HG02759 (cell line): Measurements from ENCODE around the gene SUPV3L1.
"Not testable (repeated sequence)": the region's sequence is repeated elsewhere in the genome, so short reads cannot be mapped to it uniquely, and the experiment has no call there.

Experiments used
- ATAC-seq: cut with Tn5 transposase; IDR thresholded peaks from one replicate; pipeline ENCODE4 v1.9.1; 2021; ENCODE audit warnings: mild to moderate bottlenecking, moderate library complexity; ENCODE audit not compliant: unreplicated experiment

SUPV3L1 gene

DNA sequence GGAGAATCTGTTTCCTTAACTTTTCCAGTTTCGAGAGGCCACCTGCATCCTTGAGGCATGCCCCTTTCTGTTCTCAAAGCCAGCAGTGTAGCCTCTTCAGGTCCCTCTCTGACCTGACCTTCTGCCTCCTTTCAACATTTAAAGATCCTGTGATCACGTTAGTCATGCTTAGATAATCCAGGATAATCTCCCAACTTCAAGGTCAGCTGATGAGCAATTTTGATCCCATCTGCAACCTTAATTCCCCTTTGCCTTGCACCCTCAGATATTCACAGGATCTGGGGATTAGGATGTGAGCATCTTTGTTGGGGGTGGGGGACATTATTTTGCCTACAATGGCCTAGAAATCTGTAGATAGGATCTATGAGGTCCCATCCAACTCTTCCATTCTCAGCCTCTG, 48.1 kb downstream of the SUPV3L1 start:
- ATAC-seq = no peak

DNA sequence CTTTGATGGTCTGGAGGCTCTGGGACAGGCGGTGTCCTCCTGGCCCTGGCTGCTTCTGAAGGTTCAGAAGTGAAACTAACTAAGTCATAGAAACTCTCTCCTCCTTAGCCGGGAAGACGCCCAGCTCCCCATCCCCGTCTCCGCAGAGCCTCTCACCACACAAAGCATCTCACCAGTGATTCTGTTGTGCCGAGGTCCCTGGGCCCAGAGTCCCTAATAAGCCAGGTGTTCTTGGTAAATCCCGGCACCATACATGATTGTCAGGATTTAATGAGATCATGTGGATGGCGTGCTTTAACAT, 49.5 kb downstream of the SUPV3L1 start:
- no peak for ATAC-seq

DNA sequence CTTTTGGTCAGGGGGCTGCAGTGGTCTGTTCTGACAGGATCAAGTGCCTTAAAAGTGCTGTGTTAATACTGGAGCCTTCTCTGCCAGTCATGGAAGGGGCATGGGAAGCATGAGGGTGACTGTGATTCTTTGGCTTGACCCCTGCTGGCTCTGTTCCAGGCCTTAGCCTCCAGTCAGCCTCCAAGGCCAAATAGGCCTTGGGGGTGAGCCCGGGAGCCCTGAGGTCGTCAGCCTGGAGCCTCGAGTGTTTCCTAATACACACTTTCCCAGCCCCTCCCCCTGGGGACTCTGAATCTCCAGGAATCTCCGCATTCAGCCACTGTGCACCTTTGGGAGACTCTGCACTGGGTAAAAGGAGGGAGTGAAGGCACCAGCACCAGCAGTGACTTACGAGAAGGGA, 50.1 kb downstream of the SUPV3L1 start:
- no peak for ATAC-seq

DNA sequence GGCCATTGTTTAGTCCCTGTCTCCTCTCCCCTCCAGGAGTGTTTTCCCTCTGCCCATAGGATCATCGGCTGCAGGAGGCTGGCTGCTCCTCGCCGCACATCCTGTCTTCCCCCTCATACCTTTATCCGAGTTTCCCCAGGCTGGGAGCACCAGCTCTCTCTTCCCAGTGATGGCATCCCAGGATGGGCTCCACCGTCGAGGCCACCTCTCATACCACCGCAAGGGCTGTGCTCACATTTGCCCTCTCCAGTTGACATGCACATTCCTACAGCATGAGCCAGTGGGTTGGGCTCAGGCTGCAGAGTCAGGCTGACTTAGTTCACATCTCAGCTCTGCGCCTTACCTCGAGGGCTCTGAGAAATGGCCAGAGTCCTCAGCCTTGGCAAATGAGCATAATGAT, 52.2 kb downstream of the SUPV3L1 start:
- no peak for ATAC-seq

DNA sequence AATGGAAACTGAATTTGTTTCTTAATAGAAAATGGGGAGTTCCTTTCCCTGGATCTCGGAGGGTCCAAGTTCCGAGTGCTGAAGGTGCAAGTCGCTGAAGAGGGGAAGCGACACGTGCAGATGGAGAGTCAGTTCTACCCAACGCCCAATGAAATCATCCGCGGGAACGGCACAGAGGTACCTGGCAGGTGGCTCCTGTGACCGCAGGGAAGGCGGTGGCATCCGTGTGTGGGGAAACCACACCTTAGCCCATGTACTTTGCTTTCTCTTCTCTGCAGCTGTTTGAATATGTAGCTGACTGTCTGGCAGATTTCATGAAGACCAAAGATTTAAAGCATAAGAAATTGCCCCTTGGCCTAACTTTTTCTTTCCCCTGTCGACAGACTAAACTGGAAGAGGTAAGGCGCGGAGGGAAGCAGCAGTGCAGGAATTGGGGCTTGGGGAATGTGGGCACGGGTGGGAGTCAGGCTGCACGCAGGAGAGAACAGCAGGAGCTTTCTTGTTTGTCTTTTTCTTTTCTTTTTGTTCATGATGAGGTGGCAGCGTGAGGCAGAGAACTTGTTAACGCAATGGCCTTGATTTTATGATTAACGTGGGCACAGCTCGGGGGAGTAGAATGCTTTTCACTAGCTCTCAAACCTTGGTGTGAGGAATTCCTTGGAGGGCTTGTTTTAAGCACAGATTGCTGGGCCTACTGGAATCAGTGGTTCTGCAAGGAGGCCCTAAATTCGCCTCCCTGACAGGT, 52.9 kb downstream of the SUPV3L1 start:
- ATAC-seq = no peak

DNA sequence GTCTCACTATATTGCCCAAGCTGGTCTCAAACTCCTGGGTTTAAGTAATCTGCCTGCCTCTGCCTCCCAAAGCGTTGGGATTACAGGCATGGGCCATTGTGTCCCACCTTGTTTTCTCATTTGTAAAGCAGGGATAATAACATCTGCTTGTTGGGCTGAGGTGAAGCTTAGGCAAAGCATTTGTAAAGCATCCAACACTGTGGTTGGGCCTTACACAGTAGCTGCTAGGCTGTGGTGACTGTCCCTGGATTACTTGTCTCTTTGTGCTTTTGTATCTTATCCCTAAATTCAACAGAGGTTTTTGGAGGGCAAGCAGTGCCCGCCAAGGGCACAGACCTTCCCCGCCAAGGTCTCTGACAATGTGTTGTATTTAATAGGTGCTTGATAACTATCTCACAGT, 54.4 kb downstream of the SUPV3L1 start:
- ATAC-seq = no peak

DNA sequence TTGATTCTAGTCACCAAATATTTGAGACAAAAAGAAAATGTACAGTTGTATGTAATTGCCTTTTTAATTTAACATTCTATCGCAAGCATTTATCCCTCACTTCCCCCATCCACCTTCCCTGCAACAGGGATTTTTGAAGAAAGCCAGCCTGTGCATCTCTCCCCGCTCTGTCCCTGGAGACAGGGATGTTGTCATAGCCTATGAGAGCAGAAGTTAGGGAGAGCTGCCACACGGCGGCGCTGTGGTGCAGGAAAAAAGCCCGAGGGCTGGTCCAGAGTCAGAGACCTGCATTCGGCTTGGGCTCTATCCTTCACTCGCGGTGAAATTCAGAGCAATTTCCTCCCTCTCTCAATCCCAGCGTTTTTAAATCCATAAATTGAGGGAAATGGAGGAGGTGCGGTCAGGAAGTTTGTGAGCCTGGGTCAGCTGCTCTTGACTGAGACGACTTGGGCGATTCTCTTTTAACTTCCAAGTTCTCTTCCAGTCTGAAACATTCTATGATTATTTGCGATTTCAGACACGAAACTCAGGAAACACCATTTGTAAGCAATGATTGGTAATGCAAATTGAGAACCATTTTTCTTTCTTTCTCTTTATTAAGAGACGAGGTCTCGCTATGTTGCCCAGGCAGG, 57.6 kb downstream of the SUPV3L1 start:
- ATAC-seq = peak; percentile 84

DNA sequence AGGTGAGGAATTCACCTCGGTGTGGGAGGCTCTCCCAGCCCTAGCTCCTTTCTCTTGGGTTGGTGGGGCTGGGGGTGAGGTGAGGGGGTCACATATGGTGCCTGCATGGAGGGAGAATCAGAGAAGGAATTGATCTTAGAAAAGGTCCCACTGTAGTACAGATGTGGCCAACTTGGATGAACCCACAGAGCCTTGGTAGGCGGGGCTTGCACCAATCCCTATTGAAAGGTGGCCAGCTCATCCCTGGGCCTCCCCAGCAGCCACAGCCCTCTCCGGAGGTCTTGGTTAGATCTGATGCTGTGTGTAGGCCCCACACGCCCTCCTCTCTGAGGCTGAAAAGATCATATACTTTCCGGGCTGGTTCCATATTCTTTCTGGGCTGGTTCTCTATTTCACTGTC, 59.1 kb downstream of the SUPV3L1 start:
- no peak for ATAC-seq

DNA sequence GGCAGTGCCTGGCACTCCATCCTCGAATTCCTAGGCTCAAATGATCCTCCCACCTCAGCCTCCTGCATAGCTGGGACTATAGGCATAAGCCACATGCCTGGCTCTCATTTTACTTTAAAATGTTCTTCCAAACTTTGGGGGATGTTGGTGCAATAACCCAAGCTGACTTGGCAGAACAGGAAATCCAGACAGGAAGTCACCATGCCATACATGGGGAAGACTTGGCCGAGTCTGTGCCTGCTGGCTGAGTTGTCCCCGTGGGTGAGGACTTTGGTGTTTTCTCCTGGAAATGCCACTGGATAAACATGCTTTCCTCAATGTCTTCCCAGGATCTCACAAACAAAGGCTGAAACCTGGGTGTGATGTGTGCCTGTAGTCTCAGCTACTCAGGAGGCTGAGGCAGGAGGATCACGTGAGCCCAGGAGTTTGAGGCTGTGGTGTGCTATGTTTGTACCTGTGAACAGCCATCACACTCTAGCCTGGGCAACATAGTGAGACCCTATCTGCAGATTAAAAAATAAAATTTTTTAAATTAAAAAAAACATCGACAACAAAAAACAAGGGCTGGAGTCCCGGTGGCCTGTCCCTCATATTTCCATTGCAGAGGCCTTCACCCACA, 59.9 kb downstream of the SUPV3L1 start:
- ATAC-seq = no peak

DNA sequence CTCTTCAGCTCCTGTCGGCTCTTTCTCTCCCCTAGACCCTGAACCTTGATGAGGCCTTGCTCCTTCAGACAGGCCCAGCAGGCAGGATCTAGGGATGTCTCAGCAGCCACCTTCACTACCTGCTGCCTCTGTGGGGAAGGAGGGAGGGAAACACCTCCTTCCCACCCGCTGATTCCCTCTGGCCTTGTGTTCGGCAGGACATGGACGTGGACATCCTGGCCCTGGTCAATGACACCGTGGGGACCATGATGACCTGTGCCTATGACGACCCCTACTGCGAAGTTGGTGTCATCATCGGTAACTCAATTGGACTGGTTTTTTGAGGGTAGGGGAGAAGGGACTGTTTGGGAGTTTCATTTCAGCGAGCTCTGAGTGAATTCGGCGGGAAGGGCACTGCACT, 60.4 kb downstream of the SUPV3L1 start:
- no peak for ATAC-seq

DNA sequence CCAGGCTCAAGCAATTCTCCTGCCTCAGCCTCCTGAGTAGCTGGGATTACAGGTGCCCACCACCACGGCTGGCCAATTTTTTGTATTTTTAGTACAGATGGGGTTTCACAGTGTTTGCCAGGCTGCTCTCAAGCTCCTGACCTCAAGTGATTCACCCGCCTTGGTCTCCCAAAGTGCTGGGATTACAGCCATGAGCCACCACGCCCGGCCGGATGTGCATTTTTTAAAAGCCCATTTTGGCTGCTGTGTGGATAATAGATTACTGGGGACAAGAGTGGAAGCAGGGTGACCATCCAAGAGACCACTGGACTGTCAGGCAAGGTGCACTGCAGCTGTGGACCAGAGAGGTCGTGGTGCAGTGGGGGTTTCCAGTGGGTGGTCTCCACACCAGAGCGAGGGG, 61.5 kb downstream of the SUPV3L1 start:
- no peak for ATAC-seq

DNA sequence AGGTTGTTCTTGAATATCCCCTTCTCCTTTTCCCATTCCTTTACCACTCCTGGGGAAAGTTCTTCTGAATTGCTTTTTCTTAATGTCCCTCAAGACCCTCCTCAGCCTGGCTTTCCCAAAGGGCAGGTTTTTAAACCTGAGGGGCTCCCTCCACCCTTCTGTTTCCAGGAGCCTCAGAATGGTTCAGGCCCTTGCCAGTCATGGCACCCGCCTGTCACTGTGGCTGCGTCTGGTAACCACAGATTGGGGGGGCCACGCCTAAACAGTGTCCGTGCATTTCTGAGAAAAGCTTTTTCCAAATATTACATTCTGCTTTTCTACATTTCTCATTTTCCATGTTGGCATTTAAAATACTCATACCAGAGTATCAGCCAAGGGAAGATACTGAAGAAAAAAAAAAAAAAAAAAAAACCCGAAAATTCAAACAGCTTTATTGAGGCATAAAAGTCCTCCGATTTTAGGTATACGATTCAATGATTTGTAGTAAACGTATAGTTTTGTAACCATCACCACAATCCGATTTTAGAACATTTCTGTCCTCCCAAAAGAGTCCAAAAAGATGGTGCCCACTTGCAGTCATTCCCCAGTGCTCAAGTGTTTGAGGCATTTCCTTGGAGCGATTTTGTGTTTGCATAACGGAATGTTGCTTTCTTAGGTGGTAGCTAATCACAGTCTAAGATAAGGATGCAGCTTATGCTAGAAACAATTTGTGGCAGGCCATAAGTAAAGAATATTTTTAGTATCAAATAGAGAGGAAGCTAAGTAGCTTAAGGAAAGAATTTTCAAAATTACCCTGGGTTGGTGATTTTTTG, 62.2 kb downstream of the SUPV3L1 start:
- ATAC-seq = no peak

DNA sequence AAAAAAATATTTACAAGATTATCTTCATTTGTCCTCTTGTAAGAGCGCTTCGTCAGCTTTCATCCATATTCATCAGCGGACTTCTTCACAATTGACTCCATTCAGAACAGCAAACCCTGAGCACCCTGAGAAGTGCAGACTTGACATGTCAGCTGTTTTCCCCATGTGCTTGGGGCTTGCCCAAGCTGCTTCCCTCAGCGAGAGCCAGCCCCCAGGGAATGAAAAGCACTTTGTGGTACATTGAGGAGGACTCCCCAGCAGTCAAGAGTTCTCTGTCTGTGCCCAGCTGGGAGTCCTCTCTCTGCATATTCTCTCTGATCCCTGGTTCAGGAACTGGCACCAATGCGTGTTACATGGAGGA, 62.8 kb downstream of the SUPV3L1 start:
- no peak for ATAC-seq

DNA sequence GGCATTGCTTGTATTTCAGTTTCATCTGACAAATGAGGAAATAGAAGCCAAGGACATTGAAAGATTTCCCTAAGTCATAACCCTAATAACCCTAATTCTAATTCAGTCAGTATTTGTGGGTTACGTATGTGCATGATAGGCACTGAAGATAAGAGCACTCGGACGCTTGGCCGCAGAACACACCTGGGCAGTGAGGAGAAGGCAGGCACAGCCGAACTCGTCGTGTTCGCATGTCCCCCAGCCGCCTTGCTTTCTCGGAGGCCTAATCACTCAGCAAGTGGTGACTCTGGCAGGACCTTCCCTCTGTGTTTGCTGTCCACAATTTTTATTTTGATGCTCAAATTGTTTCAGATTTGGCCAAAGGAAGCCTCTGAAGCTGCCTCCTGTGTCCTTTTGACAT, 63.8 kb downstream of the SUPV3L1 start:
- ATAC-seq = no peak

DNA sequence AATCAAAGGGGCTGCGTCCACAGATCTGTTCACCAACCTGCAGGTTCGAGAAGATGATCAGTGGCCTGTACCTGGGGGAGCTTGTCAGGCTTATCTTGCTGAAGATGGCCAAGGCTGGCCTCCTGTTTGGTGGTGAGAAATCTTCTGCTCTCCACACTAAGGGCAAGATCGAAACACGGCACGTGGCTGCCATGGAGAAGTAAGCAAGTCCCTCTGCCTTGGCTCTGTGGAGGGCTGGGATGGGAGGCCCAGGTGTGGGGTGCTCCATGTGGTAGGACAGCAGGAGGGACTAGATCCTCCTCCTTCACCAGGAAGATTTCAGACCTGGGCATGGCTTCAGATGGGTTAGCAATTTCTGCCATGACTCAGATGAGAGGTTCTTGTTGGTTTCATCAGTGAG, 66.0 kb downstream of the SUPV3L1 start:
- ATAC-seq = no peak

DNA sequence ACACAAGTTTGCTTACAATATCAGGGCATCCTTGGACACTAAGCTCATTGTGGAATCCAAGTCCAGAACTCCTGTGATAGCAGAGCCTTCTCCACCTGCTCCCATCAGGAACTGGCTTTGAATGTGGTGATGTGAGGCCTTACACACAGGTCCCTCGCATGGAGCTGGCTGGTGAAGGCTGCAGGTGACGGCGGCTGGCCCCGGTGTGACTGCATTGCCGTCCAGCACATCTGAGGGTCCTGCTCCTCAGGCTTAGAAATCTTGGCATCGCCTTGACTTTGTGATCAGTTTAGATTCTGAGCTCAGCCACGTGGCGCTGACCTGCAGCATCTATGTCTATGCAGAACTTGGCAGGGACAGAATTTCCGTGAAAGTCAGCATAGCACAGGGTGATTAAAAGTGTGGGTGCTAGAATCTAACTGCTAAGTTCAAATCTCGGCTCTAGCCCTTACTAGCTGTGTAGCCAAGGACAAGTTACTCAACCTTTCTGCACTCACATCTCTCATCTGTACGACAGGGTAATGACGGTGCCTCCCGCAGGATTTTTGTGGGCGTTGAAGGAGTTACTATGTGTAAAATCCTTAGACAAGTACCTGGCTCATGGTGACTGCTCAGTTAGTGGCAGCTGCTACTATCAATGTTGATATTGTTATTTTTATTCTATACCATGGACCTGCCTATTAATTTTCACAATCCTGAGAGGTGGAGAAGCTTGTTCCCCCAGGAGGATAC, 66.7 kb downstream of the SUPV3L1 start:
- no peak for ATAC-seq

DNA sequence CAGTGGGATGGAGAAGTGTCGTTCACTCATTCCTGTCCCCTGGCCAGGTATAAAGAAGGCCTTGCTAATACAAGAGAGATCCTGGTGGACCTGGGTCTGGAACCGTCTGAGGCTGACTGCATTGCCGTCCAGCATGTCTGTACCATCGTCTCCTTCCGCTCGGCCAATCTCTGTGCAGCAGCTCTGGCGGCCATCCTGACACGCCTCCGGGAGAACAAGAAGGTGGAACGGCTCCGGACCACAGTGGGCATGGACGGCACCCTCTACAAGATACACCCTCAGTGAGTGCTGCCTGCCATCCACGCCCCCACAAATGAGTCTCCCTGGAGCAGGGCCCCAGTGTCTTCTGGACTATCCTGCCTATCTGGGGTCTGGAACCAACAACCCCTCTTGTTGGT, 67.3 kb downstream of the SUPV3L1 start:
- ATAC-seq = no peak

DNA sequence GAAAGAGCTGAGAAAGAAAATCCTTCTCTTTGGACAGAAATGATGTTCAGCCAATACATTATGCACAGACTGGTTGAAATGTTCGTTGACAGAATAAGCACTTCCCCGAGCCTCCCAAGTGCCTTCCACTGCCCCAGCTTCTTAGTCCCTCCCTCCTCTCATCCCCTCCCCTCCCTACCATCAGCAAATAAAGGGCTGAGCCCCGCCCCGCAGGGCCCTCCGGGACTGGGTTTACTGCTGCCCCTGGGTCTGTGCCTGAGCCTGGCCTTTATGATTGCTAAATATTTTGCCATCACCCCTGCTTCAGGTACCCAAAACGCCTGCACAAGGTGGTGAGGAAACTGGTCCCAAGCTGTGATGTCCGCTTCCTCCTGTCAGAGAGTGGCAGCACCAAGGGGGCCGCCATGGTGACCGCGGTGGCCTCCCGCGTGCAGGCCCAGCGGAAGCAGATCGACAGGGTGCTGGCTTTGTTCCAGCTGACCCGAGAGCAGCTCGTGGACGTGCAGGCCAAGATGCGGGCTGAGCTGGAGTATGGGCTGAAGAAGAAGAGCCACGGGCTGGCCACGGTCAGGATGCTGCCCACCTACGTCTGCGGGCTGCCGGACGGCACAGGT, 68.2 kb downstream of the SUPV3L1 start:
- no peak for ATAC-seq

DNA sequence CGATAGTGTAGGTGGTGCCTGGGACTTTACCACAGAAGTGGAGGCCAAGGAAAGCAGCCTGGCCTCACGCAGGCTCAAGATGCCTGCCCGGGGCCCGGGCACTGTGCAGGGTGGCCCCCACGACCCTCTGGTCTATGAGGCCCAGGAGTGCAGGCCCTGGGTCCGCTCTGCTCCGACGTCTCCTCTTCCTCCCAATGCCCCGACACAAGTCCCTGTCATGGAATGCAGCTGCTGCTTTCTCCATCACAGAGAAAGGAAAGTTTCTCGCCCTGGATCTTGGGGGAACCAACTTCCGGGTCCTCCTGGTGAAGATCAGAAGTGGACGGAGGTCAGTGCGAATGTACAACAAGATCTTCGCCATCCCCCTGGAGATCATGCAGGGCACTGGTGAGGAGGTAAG, 70.0 kb downstream of the SUPV3L1 start:
- no peak for ATAC-seq

DNA sequence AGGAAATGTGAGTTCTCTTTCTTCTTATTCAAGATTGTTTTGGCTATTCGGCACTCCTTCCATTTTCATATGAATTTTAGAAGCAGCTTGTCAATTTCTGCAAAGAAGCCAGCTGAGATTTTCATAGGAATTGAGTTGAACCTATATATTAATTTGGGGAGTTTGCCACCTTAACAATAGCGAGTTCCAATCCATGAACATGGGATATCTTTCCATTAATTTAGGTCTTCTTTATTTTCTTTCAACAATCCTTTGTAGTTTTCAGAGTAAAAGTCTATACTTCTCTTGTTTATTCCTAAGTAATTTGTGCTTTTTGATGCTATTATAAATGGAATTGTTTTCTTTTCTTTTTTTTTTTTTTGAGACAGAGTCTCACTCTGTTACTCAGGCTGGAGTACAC, 71.4 kb downstream of the SUPV3L1 start:
- ATAC-seq = not testable (repeated sequence)

DNA sequence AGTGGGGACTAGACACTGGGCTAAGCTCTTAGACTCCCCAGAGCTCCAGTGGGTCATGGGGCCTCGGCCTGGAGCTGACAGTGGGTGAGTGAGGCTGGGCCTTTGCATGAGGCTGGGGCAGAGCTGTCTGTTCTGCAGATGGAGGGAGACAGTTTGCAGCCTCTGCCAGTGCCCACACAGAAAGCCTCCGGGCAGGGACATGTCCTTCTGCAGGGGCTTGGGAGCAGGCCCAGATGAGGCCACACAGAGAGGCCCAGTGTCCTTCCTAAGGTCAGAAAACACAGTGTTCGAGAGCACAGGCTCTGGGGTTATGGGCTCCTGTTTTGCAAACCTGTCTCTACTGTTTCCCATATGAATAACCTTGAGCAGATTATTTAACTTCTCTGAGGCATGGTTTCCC, 73.1 kb downstream of the SUPV3L1 start:
- no peak for ATAC-seq
